Transverse colon (tissue), 4 donors: ENCODE data around the gene HRAS.

Experiments
- CTCF ChIP-seq, 5 experiments: fragments of 200-600 bp in 3 of 5; fragments of 450-650 bp in 2 of 5; sonication (generic) in 3 of 5; IDR thresholded peaks; 1 replicate in 2 of 5; 2 replicates in 3 of 5; pipeline ENCODE4 v1.5.1; 2016 to 2017; ENCODE audit warnings: antibody characterized with exemption in 5 of 5, inconsistent platforms in 3 of 5, mild to moderate bottlenecking in 2 of 5, moderate library complexity in 1 of 5
- POLR2AphosphoS5 ChIP-seq, 3 donors: sonication (generic); formaldehyde crosslinking; IDR thresholded peaks; one replicate each; pipeline ENCODE4 v1.6.1; 2016; ENCODE audit warnings: antibody characterized with exemption in 3 of 3

- TF ChIP-seq CTCF (IDR thresholded peaks at IDR 0.05) (no peak), POLR2AphosphoS5 (IDR thresholded peaks at IDR 0.05) (no peak)
Measured at GRCh38 chr11:494761-495536, 40.4 kb downstream of the HRAS start.
